GM12891 (cell line): ENCODE data around the gene TMSB10.
A peak's percentile ranks its signal among the peaks of the same experiment; 100 is the strongest.

Experiments
- DNase-seq: peaks from one replicate; pipeline ENCODE4 v3.0.0; 2011; ENCODE audit warnings: low spot score; ENCODE audit not compliant: insufficient read length
- FAIRE-seq: peaks from 2 replicates; lab custom pipeline; 2011; peaks lifted over from hg19 to GRCh38; lab: Jason Lieb, UNC
- PAX5 ChIP-seq: IDR thresholded peaks from 2 replicates; pipeline ENCODE4 v1.6.1; 2011; ENCODE audit warnings: low read length, moderate library complexity, mild to moderate bottlenecking; ENCODE audit not compliant: insufficient read depth, severe bottlenecking
- POLR2A ChIP-seq: IDR thresholded peaks from 2 replicates; pipeline ENCODE4 v1.6.1; 2011; ENCODE audit warnings: low read depth, low read length, control low read depth
- POLR2AphosphoS5 ChIP-seq: IDR thresholded peaks from 2 replicates; pipeline ENCODE4 v1.6.1; 2011; ENCODE audit warnings: low read depth, low read length, control low read depth
- POU2F2 ChIP-seq: IDR thresholded peaks from 2 replicates; pipeline ENCODE4 v1.6.1; 2011; ENCODE audit warnings: low read depth, mild to moderate bottlenecking, control low read depth, low read length, moderate library complexity
- SPI1 ChIP-seq: IDR thresholded peaks from 2 replicates; pipeline ENCODE4 v1.6.1; 2011; ENCODE audit warnings: low read depth, low read length, control low read depth
- TAF1 ChIP-seq: IDR thresholded peaks from 2 replicates; pipeline ENCODE4 v1.6.1; 2011; ENCODE audit warnings: low read depth, low read length, control low read depth

The TMSB10 gene

DNA sequence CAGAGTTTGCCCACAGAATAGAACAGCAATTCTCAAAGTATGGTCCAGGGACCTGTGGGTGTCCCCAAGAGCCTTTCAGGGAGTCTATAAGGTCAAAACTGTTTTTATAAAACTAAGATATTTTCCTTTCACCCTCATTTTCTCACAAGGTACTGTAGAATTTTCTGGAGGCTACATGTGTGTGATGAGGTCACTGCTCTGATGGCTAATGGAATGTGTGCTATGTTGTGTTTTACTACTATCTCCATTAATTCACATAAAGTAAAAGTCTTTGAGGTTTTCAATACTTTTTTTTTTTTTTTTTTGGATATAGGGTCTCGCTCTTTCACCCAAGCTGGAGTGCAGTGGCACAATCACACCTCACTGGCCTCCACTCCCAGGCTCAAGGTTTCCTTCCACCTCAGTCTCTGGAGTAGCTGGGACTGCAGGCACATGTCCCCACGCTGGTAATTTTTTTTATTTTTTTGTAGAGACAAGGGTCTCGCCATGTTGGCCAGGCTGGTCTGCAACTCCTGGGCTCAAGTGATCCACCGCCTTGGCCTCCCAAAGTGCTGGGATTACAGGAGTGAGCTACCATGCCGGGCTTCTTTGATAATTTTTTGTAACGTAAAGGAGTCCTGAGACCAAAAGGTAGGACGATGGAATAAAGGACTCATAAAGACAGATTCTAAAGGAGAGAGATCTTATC is 26.4 kb upstream of the TMSB10 start:
- no peak for DNase-seq
- no peak for TF ChIP-seq SPI1
- no peak for TF ChIP-seq PAX5
- TF ChIP-seq POLR2AphosphoS5 = no peak
- no peak for TF ChIP-seq POU2F2
- TF ChIP-seq POLR2A = no peak
- TF ChIP-seq TAF1 = no peak
- no peak for FAIRE-seq

DNA sequence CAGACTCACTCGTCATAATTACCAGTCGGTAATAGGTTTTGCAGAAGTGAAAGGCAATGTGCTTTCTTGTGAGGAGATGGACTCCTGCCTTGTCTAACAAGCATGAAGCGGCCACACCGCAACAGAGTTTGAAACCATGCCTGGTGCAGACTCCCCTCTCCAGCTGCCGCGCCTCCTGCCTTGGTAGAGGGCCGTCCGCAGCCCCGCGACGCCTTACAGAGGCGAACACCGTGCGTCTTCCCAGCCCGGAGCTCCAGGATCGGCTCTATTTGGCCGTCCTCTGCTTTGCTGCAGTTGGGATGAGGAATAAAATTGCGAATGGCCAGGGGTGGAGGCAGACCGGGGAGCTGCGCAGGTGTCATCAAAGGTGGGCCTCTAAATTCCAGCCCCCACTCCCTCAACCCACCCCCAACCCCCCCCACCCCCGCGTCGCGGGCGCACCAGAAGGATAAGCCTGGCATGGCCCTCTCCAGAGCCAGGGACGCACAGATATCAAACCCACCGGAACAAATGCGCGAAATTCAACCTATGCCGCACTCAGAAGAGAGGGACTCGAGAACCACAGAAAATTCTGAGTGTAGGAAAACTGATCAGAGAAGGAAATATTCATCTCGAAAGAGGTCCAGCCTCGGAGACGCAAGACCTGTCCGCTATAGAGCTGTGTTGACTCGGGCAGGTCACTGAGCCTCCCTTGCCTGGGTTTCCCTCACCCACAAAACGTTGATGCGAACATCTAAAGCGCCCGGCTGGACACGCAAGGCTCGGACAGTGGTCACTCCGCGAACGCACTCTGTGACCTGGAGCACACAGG is 25.7 kb upstream of the TMSB10 start:
- TF ChIP-seq SPI1 (peak; percentile 90), POU2F2 (no peak)
- FAIRE-seq (peak; percentile 87), DNase-seq (peak; percentile 45)

DNA sequence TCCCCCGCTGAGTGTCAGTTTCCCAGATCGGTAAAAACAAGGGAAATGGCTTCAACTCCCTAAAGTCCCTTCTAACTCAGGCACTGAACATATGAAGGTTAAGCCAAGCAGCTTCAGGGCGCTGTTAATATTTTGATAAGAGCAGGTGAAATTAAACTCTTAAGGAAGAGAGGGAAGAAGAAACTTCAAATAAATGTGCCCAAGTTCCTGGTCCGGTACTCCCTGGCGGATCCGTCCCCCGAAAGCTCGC is 25.1 kb upstream of the TMSB10 start:
- DNase-seq = no peak
- FAIRE-seq = no peak
- TF ChIP-seq POU2F2 (no peak), TAF1 (no peak), POLR2AphosphoS5 (no peak), POLR2A (no peak), PAX5 (no peak), SPI1 (no peak)

DNA sequence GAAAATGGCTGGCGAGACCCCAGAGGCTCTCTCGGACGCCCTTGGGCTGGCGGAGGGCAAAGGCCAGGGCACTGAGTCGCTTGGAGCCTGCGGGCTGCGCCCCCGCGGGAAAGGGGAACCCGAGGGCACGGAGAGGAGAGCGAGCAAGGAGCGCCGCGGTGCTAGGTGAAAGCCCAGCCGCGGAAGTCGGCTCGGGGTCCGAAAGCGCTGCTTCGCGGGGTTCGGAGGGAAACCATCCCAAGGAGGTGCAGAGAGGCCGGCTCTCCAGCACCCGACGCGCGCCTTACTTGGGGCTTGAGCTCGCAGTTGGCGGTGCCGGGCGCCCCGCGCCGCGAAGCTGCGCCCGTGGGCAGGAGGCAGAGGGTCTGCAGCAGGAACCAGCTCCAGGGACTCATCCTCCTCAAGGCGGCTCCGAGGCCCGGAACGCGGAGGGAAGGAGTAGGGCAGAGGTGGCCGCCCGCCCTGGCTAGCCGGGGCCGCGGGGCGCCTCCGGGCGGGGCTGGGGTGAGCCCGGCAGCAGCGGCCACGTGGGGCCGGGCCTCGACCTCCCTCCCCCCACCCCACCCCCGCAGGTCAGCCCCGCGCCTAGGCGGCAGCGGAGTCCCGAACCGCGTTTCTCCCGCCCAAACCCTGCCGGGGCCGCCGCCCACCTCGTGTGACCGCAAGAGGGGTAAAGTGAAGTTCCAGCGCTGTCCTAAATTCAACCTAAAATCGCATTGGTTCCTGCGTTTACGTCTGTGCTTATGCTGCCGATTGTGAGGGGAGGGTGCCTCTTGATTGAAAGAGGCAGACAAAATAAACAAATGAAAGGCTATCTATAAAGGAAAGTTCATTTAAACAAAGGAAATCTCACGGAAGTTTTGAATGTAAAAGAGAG is 24.6 kb upstream of the TMSB10 start, which contains the start of gene TRABD2A:
TRABD2A (minus strand) TSS at position 440 of the 877 bp plus-strand sequence; CDS start at position 395, 45 bp downstream.
- no peak for TF ChIP-seq POLR2AphosphoS5
- no peak for TF ChIP-seq POU2F2
- TF ChIP-seq PAX5 = no peak
- TF ChIP-seq TAF1 = no peak
- no peak for TF ChIP-seq POLR2A
- DNase-seq = no peak
- peak; percentile 16 for FAIRE-seq

DNA sequence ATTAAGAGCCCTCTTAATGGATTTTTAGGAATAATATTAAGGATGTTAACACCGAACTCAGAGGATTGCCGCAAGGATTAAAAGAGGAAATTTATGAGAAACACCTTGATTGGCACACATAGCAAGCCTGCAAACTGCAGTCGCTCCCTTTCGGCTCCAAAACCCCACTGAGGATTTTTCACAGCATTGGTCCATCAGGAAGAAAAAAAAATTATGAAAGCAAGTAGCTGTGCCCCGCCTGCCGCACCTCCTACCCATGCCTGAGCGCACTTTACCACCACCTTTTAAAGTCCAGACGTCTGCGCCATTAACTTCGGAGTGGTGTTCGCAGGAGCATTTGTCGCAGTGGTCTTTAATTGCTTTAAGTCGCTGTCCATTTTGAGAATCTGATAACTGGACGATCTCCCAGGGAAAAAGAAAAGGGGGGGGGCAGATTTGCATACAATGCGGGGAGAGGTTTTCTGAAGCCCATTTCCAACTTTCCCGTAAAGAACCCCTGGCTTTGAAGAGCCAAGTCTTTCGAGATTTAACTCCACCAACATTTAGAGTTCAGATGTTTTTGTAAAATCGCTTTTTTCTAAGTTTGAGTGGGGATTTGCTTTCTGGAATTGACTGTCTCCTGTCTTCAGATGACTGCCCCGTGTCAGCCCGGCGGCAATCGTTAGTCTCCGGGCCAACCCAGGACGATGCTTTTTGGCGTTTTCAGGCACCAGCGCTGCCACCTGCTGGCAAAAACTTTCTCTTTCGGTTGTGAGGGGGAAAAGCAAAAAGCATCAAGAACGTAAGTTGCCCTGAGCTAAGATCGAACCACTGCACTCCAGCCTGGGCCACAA is 23.7 kb upstream of the TMSB10 start:
- no peak for DNase-seq
- TF ChIP-seq POLR2AphosphoS5 (no peak), POLR2A (no peak), SPI1 (no peak), PAX5 (no peak), POU2F2 (peak; percentile 11; the same call in 1 of the 2 replicates)
- peak; percentile 80 for FAIRE-seq

DNA sequence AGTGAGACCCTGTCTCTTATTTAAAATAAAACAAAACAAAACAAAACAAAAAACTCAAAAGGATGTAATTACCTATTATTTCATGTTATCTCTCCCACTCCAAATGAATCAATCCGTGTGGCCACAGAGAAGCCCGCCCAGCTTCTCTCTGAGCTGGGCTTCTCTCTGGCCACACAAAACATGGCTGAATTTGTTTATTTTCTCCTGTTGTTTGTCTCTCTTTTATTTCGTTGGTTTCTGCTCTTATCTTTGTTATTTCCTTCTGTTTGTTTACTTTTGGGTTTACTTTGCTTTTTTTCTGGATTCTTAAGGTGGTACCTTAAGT is 23.1 kb upstream of the TMSB10 start:
- FAIRE-seq = no peak
- DNase-seq = no peak
- TF ChIP-seq POU2F2 (no peak), SPI1 (no peak), POLR2A (no peak), PAX5 (no peak), POLR2AphosphoS5 (no peak), TAF1 (no peak)

DNA sequence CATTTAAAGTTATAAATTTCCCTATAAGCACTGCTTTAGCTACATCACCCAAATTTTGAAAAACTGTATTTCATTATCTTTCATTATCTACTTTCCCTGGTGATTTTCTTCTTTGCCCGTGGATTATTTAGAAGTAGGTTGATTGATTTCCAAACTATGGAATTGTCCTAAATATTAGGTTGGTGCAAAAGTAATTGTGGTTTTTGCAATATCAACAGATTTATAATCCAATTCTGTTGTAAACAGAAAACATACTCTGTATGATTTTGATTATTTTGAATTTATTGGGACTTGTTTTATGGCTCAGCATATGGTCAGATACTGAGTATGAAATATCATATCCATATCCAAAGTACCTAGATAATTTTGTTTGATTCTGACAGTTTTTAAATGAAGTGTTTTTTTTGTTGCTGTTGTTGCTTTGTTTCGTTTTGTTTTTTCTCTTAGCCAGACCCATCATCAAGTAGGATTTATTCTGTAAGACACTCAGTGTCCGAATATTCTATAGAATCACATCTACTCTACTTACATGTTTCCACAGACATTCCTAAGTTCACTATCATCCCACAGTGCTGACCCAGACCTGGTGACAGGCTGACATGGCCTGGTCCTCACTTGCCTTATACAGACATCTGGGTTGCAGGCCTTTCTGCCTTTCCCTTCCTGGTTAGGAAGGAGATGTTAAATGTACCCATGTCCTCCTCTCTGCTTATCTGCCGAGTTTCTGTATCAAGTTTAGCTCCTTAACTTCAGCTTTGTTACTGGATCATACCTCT is 22.5 kb upstream of the TMSB10 start:
- DNase-seq (no peak), FAIRE-seq (no peak)
- TF ChIP-seq POLR2A = no peak
- no peak for TF ChIP-seq SPI1

DNA sequence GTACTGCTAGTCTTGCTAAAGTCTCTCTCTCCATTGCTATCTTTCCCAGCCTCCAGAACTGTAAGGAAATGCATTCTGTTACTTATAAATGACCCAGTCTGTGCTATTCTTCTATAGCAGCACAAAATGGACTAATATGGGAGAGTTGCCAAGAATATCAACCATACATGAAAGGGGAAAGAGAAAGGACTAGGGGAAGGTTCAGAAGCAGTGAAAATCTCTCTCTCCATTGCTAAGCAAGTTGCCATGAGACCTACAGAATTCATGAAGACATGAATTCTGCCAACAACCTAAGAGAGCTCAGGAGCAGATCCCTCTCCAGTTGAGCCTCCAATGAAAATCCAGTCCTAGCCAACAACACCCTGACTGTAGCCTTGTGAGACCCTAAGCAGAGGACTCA is 21.0 kb upstream of the TMSB10 start:
- TF ChIP-seq POU2F2 (no peak), PAX5 (no peak), POLR2A (no peak), TAF1 (no peak), SPI1 (no peak), POLR2AphosphoS5 (no peak)
- DNase-seq (no peak), FAIRE-seq (no peak)

DNA sequence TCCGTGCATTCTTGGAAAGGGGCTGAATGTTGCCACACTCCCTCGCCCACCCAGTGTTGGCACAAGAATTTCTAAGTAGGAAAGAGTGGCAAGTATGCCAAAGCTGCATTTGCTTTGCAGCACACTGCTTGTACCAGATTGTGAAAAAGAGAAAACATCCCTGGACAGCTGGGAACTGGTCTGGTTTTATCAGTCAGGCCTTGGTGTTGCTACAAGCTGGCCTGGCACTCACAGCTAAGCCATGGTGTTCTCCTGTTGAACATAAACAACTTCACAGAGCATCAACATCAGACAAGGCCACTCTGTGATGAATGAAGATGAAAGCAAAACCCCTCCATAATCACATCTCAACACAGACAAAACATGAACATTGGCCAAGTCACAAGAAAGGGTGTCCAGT is 20.3 kb upstream of the TMSB10 start:
- no peak for FAIRE-seq
- TF ChIP-seq POLR2A (no peak), TAF1 (no peak), POU2F2 (no peak), SPI1 (no peak), POLR2AphosphoS5 (no peak)
- DNase-seq = no peak
